AG08395 (cell line): ENCODE measurements around the gene PPM1N.
"Not testable (repeated sequence)": the region's sequence is repeated elsewhere in the genome, so short reads cannot be mapped to it uniquely, and the experiment has no call there.

Source experiments
- DNase-seq: peaks from one replicate; pipeline ENCODE4 v3.0.0; 2012; ENCODE audit warnings: mixed read lengths, low spot score

Gene PPM1N

GRCh38 chr19:45508861-45509691 is 10.8 kb downstream of the PPM1N start:
- DNase-seq = peak; percentile 82

- DNase-seq = no peak
These were observed 11.4 kb downstream of the PPM1N start for GRCh38 chr19:45509692-45510015.

GRCh38 chr19:45510352-45510751 is 12.1 kb downstream of the PPM1N start:
- not testable (repeated sequence) for DNase-seq

GRCh38 chr19:45511074-45511473 is 12.8 kb downstream of the PPM1N start:
- no peak for DNase-seq

GRCh38 chr19:45512881-45513483 is 14.7 kb downstream of the PPM1N start:
- no peak for DNase-seq

GRCh38 chr19:45514376-45515051 is 16.3 kb downstream of the PPM1N start:
- no peak for DNase-seq

GRCh38 chr19:45515081-45515624 is 16.9 kb downstream of the PPM1N start:
- DNase-seq = no peak

- DNase-seq = no peak
These were observed 17.7 kb downstream of the PPM1N start for GRCh38 chr19:45515807-45516401.

GRCh38 chr19:45517238-45517637 is 19.0 kb downstream of the PPM1N start:
- no peak for DNase-seq

GRCh38 chr19:45517641-45518468 is 19.6 kb downstream of the PPM1N start:
- no peak for DNase-seq

- DNase-seq = no peak
These were observed 20.2 kb downstream of the PPM1N start for GRCh38 chr19:45518469-45518826.

GRCh38 chr19:45522010-45522941 is 24.0 kb downstream of the PPM1N start:
- DNase-seq = no peak

- DNase-seq = peak; percentile 90
These were observed 25.5 kb downstream of the PPM1N start for GRCh38 chr19:45523642-45524256.

- DNase-seq = no peak
These were observed 26.4 kb downstream of the PPM1N start for GRCh38 chr19:45524575-45525129.

- peak; percentile 82 for DNase-seq
These were observed 27.9 kb downstream of the PPM1N start for GRCh38 chr19:45526143-45526542.

- no peak for DNase-seq
These were observed 28.7 kb downstream of the PPM1N start for GRCh38 chr19:45526971-45527370.

GRCh38 chr19:45527731-45528130 is 29.5 kb downstream of the PPM1N start:
- DNase-seq = no peak

GRCh38 chr19:45528149-45528743 is 30.0 kb downstream of the PPM1N start:
- DNase-seq = peak; percentile 24

GRCh38 chr19:45528744-45529419 is 30.6 kb downstream of the PPM1N start:
- DNase-seq = peak; percentile 24
